Stomach (tissue), 4 donors: ENCODE data around the gene RAB43.

Source experiments
- CTCF ChIP-seq, 7 experiments: fragments of 450-650 bp in 4 of 7; fragments of 200-600 bp in 3 of 7; sonication (generic) in 3 of 7; IDR thresholded peaks; one replicate each; pipeline ENCODE4 v1.5.1; 2016 to 2019; ENCODE audit warnings: antibody characterized with exemption in 7 of 7, control low read depth in 2 of 7, mild to moderate bottlenecking in 1 of 7
- POLR2AphosphoS5 ChIP-seq, 3 donors: sonication (generic); formaldehyde crosslinking; IDR thresholded peaks; one replicate each; pipeline ENCODE4 v1.6.1; 2016; ENCODE audit warnings: antibody characterized with exemption in 3 of 3

GRCh38 chr3:129131465-129132088 is 10.0 kb upstream of the RAB43 start:
- TF ChIP-seq POLR2AphosphoS5 (IDR thresholded peaks at IDR 0.05), result no peak
- TF ChIP-seq CTCF (IDR thresholded peaks at IDR 0.05), result no peak
